Amygdala (tissue), 56 donors: ENCODE data around the gene EXD3.
A peak's percentile ranks its signal among the peaks of the same experiment; 100 is the strongest.

ENCODE experiments used
- DNase-seq, 56 donors: peaks; one replicate each; lab custom pipeline; 2025; lab: John Stamatoyannopoulos, UW

The EXD3 gene

GRCh38 chr9:137370865-137371520 is 52.0 kb downstream of the EXD3 start:
- DNase-seq = peak in 31 of 56 donors; percentile 7 to 66 (median 28)

GRCh38 chr9:137369911-137370764 is 52.8 kb downstream of the EXD3 start:
- DNase-seq = no peak

GRCh38 chr9:137369061-137369787 is 53.7 kb downstream of the EXD3 start:
- no peak for DNase-seq

GRCh38 chr9:137368431-137369035 is 54.4 kb downstream of the EXD3 start:
- DNase-seq = no peak

- DNase-seq = no peak
Observed at GRCh38 chr9:137367506-137368430, 55.2 kb downstream of the EXD3 start.

GRCh38 chr9:137366891-137367381 is 56.0 kb downstream of the EXD3 start:
- no peak for DNase-seq

GRCh38 chr9:137366445-137366810 is 56.5 kb downstream of the EXD3 start:
- no peak for DNase-seq

- no peak for DNase-seq
Observed at GRCh38 chr9:137365552-137366444, 57.2 kb downstream of the EXD3 start.

GRCh38 chr9:137365056-137365455 is 57.9 kb downstream of the EXD3 start:
- peak in 2 of 56 donors; percentile 2 to 9 for DNase-seq

- DNase-seq = no peak
Observed at GRCh38 chr9:137359850-137360249, 63.1 kb downstream of the EXD3 start.

- DNase-seq = no peak
Observed at GRCh38 chr9:137358126-137358525, 64.8 kb downstream of the EXD3 start.

GRCh38 chr9:137357166-137357565 is 65.8 kb downstream of the EXD3 start:
- no peak for DNase-seq

GRCh38 chr9:137355761-137356365 is 67.1 kb downstream of the EXD3 start:
- no peak for DNase-seq

GRCh38 chr9:137354845-137355760 is 67.9 kb downstream of the EXD3 start:
- no peak for DNase-seq

GRCh38 chr9:137354153-137354844 is 68.7 kb downstream of the EXD3 start:
- DNase-seq = no peak
